ENCODE data around the gene TTC17. TPM values are rescaled to one million over a fixed set of nuclear protein-coding genes. Genes with fewer than 3 reads are reported as not detected.

The TTC17 gene
- total and polyA plus RNA-seq, 2 of the 8 experiments (the other 6 are each of a cell fraction or from before 2014, with no cell fraction given) = 65.1 to 80.1 TPM

GRCh38 chr11:43459246-43459645 lies 100.5 kb downstream of the TTC17 start:
- Histone ChIP-seq H3K23me2 (ENCODE audit: low read depth, low read length) (no peaks in the 10 kb centered on the region), H3K79me1 (ENCODE audit: low read depth, low read length) (no peaks in the 10 kb centered on the region), H4K20me1 (replicated peaks in 1 of 2; ENCODE audit: control insufficient read depth in 1 of 2, insufficient read depth in 2 of 2, low read length in 2 of 2) (no peaks in the 10 kb centered on the region), H3K56ac (replicated peaks; ENCODE audit: insufficient read length, low read depth, low read length) (no peak overlapping the region), H3K9ac (replicated peaks in 1 of 4; ENCODE audit: extremely low read depth in 1 of 4, low read depth in 3 of 4, low read length in 3 of 4) (no peak overlapping the region), H2BK15ac (ENCODE audit: low read length) (no peak overlapping the region), H2BK5ac (ENCODE audit: low read depth, low read length) (no peak overlapping the region), H2BK120ac (replicated peaks; ENCODE audit: low read depth, low read length) (no peak overlapping the region), H4K91ac (replicated peaks; ENCODE audit: insufficient read length, low read length) (no peak overlapping the region), H3K36me3 (ENCODE audit: control insufficient read depth in 2 of 4, insufficient read depth in 4 of 4, low read length in 3 of 4) (peaks cover 5 to 30% (median 16%) of the 10 kb centered on the region in 4 experiments; a peak in 6 of 8 replicates), H2AK5ac (ENCODE audit: low read depth, low read length) (no peak overlapping the region), H3K4ac (replicated peaks; ENCODE audit: insufficient read length, low read depth, low read length) (no peak overlapping the region), H3K23ac (ENCODE audit: insufficient read length) (no peak overlapping the region), H3K79me2 (ENCODE audit: control insufficient read depth in 1 of 2, insufficient read depth in 2 of 2, low read length in 2 of 2) (no peaks in the 10 kb centered on the region), H2AFZ (ENCODE audit: low read length) (no peak overlapping the region), H3K4me1 (replicated peaks in 1 of 4; ENCODE audit: control insufficient read depth in 3 of 4, insufficient read depth in 4 of 4, low read length in 3 of 4) (no peaks in the 10 kb centered on the region), H3K9me3 (ENCODE audit: insufficient read depth in 2 of 2, low read depth in 1 of 2, low read length in 1 of 2) (no peaks in the 10 kb centered on the region), H3K14ac (ENCODE audit: insufficient read length) (no peak overlapping the region), H2BK20ac (ENCODE audit: low read length) (no peak overlapping the region), H3K27ac (ENCODE audit: low read depth, low read length) (no peak overlapping the region), H4K5ac (ENCODE audit: insufficient read length, low read depth, low read length) (no peak overlapping the region), H3K27me3 (replicated peaks in 1 of 4; ENCODE audit: control insufficient read depth in 3 of 4, extremely low read depth in 1 of 4, insufficient read depth in 3 of 4, low read length in 3 of 4) (no peaks in the 10 kb centered on the region), H3K4me3 (ENCODE audit: extremely low read depth in 1 of 4, insufficient read depth in 2 of 4, low read depth in 3 of 4, low read length in 4 of 4) (no peak overlapping the region), H3K18ac (ENCODE audit: extremely low read depth, low read length) (no peak overlapping the region), H3K4me2 (ENCODE audit: insufficient read depth in 1 of 2, low read depth in 2 of 2, low read length in 2 of 2) (no peak overlapping the region), H2BK12ac (ENCODE audit: low read depth, low read length) (no peak overlapping the region), H4K8ac (ENCODE audit: extremely low read depth, insufficient read depth, low read length) (no peak overlapping the region)
- CTCF ChIA-PET (ENCODE audit: partially characterized antibody) = interaction anchor here (0.6 to 1.0 kb wide), 3 partner anchors 11 to 597 kb away, joined by 3 read pairs; no protein-coding TSS in a partner anchor
- DNase-seq (ENCODE audit: low read depth in 1 of 2, low spot score in 2 of 2) (no peak), FAIRE-seq (no peak)
- POLR2A ChIA-PET (ENCODE audit: partially characterized antibody) = no interaction called here
- WGBS, 2 experiments (ENCODE audit: extremely low coverage in 1 of 2, insufficient coverage in 1 of 2, insufficient read length in 1 of 2, insufficient replicate concordance in 2 of 2, low coverage in 1 of 2, low lambda C conversion rate in 2 of 2, missing lambda C conversion rate in 1 of 2) = 100% methylated on average over 1 of the region's 1 CpG; no CpG with 5 or more reads in 1 of the 2 experiments
- TF ChIP-seq MAX (IDR thresholded peaks at IDR 0.05) = no peak
- no peak for TF ChIP-seq BRCA1 (IDR thresholded peaks at IDR 0.05; ENCODE audit: low read depth, low read length)
- TF ChIP-seq CEBPB (IDR thresholded peaks at IDR 0.05; ENCODE audit: low read depth, low read length) = no peak
- no peak for TF ChIP-seq SAP30 (IDR thresholded peaks at IDR 0.05; ENCODE audit: insufficient read depth, insufficient replicate concordance, low read length)
- TF ChIP-seq RNF2 (IDR thresholded peaks at IDR 0.05; ENCODE audit: borderline replicate concordance, low read depth, low read length, missing control alignments, poor library complexity, severe bottlenecking) = no peak
- TF ChIP-seq ZNF274 (IDR thresholded peaks at IDR 0.05; ENCODE audit: borderline replicate concordance, extremely low read depth, low read length) = no peak
- TF ChIP-seq JUN (IDR thresholded peaks at IDR 0.05; ENCODE audit: low read depth, low read length) = no peak
- no peak for TF ChIP-seq YY1 (IDR thresholded peaks at IDR 0.05; ENCODE audit: low read depth, low read length)
- no peak for TF ChIP-seq MAFK (IDR thresholded peaks at IDR 0.05; ENCODE audit: low read depth, low read length)
- TF ChIP-seq JUND (IDR thresholded peaks at IDR 0.05; ENCODE audit: low read length) = no peak
- no peak for TF ChIP-seq HDAC2 (IDR thresholded peaks at IDR 0.05; ENCODE audit: borderline replicate concordance in 1 of 2, low read depth in 2 of 2, low read length in 2 of 2)
- TF ChIP-seq KDM5A (IDR thresholded peaks at IDR 0.05; ENCODE audit: low read length) = no peak
- TF ChIP-seq RBBP5 (IDR thresholded peaks at IDR 0.05; ENCODE audit: borderline replicate concordance, low read depth, low read length) = no peak

Measured in H1 (cell line).